GM18870 (cell line): ENCODE measurements around the gene PCK2.

Experiments
- ATAC-seq: cut with Tn5 transposase; IDR thresholded peaks from one replicate; pipeline ENCODE4 v1.9.1; 2021; ENCODE audit warnings: moderate library complexity; ENCODE audit not compliant: unreplicated experiment

Gene PCK2

GRCh38 chr14:24074625-24075484 lies 19.3 kb upstream of the PCK2 start:
- no peak for ATAC-seq

- no peak for ATAC-seq
Measured at GRCh38 chr14:24075485-24076301, 18.4 kb upstream of the PCK2 start.

DNA sequence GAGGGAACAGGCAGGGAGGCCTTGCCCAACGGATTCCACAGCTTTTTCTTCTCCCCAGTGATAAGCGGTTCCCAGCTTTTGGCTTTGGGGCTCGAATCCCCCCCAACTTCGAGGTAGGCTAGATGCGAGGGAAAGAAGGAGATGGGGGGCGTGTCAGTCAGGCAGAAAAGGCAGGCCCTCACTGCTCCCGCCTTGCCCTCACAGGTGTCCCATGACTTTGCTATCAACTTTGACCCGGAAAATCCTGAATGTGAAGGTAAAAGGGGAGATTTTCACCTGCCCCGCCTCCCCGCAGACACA lies 17.9 kb upstream of the PCK2 start:
- ATAC-seq: no peak

DNA sequence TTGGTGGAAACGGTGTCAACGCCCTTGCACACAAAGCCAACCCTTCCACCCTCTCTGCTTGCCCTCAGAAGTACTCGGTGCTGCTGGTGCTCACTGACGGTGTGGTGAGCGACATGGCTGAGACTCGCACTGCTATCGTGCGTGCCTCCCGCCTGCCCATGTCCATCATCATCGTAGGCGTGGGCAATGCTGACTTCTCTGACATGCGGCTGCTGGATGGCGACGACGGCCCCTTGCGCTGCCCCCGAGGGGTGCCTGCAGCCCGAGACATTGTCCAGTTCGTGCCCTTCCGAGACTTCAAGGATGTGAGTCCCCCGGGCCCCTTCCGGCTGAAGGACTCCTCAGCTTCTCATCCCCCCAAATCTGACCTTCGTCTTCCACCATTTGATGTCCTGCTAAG lies 17.0 kb upstream of the PCK2 start:
- ATAC-seq: no peak

DNA sequence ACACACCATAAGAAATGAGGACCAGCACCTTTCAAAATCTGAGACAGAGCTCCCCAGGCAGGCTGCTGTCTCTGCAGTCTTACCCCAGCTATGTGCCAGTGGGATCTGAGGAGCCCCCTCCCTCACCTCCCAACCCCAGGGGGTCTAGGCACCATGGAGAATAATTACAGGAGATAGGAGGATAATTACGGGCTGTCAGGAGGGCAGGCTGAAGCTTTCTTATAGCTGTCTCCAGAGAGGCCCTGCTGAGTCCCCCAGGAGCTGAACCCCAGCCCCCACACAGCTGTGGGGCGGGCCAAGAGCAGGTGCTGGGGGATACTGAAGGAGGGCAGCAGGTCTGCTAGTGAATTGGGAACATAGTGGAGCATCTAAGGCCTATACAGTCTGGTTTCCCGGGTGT lies 16.0 kb upstream of the PCK2 start:
- ATAC-seq: no peak

GRCh38 chr14:24079491-24080141 lies 14.5 kb upstream of the PCK2 start:
- ATAC-seq: no peak

- no peak for ATAC-seq
Measured at GRCh38 chr14:24080142-24080530, 14.0 kb upstream of the PCK2 start.

GRCh38 chr14:24080888-24081738 lies 13.0 kb upstream of the PCK2 start:
- ATAC-seq: peak; percentile 80

DNA sequence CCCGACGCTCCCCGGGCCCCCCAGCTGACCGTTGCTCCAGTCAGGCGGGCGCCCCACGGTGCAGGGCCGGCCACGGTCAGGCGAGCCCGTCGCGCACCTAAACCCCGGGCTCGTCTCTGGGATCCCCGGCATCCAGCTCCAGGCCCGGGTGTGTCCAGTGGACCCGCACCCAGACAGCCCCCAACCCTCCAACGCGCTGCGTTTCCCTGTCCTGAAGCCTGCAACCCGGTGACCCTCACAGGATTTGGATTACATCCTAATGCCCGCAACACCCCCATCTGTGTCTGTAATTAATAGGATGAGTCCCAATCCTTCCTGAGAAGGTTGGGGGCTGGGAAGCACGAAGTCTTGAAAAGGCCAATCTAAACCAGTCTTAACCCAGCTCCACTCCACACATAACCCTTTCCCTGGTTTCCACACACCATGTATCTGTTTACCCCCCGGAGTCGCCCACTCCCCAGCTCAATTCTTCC lies 12.3 kb upstream of the PCK2 start:
- no peak for ATAC-seq

- no peak for ATAC-seq
Measured at GRCh38 chr14:24082411-24083080, 11.6 kb upstream of the PCK2 start.

DNA sequence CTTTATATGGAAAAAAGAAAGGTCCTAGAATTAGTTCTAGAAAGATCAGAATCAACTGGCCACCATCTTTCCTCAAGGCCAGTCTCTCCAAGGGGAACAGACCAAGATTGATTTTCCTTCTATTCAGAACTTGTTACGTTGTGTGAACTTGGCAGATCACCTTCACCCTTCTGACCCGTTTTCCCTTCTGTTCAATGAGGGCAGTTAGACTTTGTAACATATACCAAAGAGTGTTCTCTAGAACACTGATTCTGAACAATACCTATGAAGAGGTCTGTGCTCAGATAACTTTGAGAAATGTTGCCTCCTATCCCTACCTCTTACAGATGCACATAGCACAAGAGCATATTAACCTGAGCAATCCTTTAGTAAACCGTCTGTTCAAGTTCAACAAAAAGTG lies 10.6 kb upstream of the PCK2 start:
- no peak for ATAC-seq

DNA sequence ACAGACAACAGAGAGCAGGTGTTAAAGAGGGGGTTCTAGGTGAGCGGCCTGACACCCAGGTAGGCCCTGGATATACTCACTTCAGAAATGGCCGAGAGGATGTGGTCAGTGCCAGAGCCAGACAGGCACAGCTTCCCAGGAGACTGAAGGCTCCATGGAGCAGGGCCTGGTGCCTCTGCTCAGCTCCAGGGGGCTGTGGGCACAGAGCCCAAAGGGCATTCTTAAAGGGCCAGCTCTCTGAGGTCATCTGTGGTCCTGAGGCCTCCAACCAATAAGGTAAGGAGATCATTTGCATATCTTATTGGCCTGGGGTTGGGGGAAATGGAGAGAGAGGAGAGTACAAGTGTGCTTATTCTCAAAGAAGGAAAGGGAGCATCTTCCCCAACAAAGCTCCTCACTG lies 9.7 kb upstream of the PCK2 start:
- no peak for ATAC-seq

DNA sequence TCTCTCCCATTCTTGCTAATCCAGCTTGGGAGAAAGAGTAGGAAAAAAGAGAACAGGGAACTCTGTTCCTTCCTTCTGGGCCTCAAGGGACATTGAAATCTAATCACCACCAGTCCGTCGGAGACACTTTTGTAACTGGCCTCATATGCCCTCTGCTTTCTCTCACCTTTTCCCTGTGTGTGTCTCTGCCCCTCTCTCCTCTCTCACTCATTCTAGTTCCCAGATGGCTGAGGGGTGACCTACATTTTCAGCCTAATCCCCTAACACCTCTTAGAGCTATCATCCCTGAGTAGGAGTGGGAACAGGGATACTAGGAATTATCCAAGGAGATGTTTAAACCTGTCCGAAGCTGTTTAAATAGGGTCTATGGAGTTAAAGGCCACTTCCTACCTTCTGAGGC lies 8.9 kb upstream of the PCK2 start:
- no peak for ATAC-seq

GRCh38 chr14:24086193-24086955 lies 7.7 kb upstream of the PCK2 start:
- ATAC-seq: no peak

DNA sequence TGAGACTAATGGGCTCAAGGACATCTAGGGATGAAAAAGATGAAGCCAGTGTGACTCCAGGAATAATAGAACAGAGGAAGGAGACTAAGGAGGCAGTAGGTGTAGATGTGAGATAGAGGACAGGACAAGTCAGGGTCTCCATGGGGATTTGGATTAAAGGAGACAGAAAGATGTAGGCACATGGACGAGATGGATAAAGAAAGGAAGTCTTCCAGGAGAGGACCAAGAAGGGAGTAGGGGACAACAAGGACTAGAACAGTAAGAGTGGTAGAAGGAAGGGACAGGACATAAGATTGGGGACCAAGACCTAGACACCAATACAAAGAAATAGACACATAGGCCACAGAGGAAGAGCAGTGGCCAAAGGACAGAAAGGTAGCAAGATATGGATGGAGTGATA lies 7.1 kb upstream of the PCK2 start:
- no peak for ATAC-seq

- no peak for ATAC-seq
Measured at GRCh38 chr14:24088095-24088494, 6.0 kb upstream of the PCK2 start.

GRCh38 chr14:24089890-24090289 lies 4.2 kb upstream of the PCK2 start:
- no peak for ATAC-seq

GRCh38 chr14:24092110-24092504 lies 2.0 kb upstream of the PCK2 start:
- no peak for ATAC-seq

GRCh38 chr14:24092505-24093206 lies 1.5 kb upstream of the PCK2 start:
- ATAC-seq: no peak
